ENCODE results near the gene MRPS24.
"Not testable (repeated sequence)": the region's sequence is repeated elsewhere in the genome, so short reads cannot be mapped to it uniquely, and the experiment has no call there.

Gene MRPS24

GRCh38 chr7:43844257-43844656, 25.1 kb downstream of the MRPS24 start:
- TF ChIP-seq CTCF (IDR thresholded peaks at IDR 0.05; ENCODE audit: insufficient read depth, low read depth, low read length, missing control alignments) = no peak
- no peak overlapping the region for H3K4me3 ChIP-seq (ENCODE audit: low read length)
- peak; percentile 39 for DNase-seq (ENCODE audit: low read depth)

- no peak for TF ChIP-seq CTCF (IDR thresholded peaks at IDR 0.05; ENCODE audit: insufficient read depth, low read depth, low read length, missing control alignments)
- DNase-seq (ENCODE audit: low read depth) = no peak
- H3K4me3 ChIP-seq (ENCODE audit: low read length) = no peak overlapping the region
Measured at GRCh38 chr7:43843296-43843695, 26.0 kb downstream of the MRPS24 start.

- TF ChIP-seq CTCF (IDR thresholded peaks at IDR 0.05; ENCODE audit: insufficient read depth, low read depth, low read length, missing control alignments) = no peak
- no peak overlapping the region for H3K4me3 ChIP-seq (ENCODE audit: low read length)
- DNase-seq (ENCODE audit: low read depth) = no peak
Measured at GRCh38 chr7:43838201-43838658, 31.1 kb downstream of the MRPS24 start.

GRCh38 chr7:43834463-43835251, 34.7 kb downstream of the MRPS24 start:
- H3K4me3 ChIP-seq (ENCODE audit: low read length) = no peak overlapping the region
- peak; percentile 36 for DNase-seq (ENCODE audit: low read depth)
- TF ChIP-seq CTCF (IDR thresholded peaks at IDR 0.05; ENCODE audit: insufficient read depth, low read depth, low read length, missing control alignments) = no peak

DNA sequence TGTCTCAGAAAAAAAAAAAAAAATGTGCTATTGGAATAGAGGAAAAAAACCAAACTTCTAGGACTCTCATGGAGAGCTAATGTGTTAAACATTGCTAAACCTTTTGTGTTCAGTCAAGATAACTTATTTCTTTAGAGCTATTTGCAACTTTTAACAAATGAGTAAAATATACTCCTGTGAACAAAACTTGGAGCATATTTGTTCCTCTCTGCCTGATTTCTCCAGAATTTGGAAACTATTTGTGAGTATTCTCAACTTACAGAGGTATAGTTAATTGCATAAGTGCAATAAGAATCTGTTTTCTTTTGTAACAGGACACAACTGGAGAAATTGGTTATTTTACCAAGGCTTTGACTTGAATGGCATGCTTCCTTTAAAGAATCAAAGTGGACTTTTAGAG, 38.4 kb downstream of the MRPS24 start:
- DNase-seq (ENCODE audit: low read depth); H3K4me3 ChIP-seq (ENCODE audit: low read length): not testable (repeated sequence)

- TF ChIP-seq CTCF (IDR thresholded peaks at IDR 0.05; ENCODE audit: insufficient read depth, low read depth, low read length, missing control alignments) = no peak
- no peak overlapping the region for H3K4me3 ChIP-seq (ENCODE audit: low read length)
- DNase-seq (ENCODE audit: low read depth) = no peak
Measured at GRCh38 chr7:43825391-43825808, 43.9 kb downstream of the MRPS24 start.

GRCh38 chr7:43824963-43825362, 44.4 kb downstream of the MRPS24 start:
- H3K4me3 ChIP-seq (ENCODE audit: low read length) = no peak overlapping the region
- no peak for DNase-seq (ENCODE audit: low read depth)
- TF ChIP-seq CTCF (IDR thresholded peaks at IDR 0.05; ENCODE audit: insufficient read depth, low read depth, low read length, missing control alignments) = no peak

DNA sequence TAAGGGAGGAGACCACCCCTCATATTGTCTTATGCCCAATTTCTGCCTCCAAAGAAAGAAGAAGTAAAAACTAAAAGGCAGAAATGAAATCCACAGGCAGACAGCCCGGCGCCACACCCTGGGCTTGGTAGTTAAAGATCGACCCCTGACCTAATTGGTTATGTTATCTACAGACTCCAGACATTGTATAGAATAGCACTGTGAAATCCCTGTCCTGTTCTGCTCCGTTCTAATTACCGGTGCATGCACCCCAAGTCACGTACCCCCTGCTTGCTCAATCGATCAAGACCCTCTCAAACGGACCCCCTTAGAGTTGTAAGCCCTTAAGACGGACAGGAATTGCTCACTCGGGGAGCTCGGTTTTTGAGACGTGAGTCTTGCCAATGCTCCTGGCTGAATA, 44.8 kb downstream of the MRPS24 start:
- DNase-seq (ENCODE audit: low read depth); H3K4me3 ChIP-seq (ENCODE audit: low read length): not testable (repeated sequence)
